Right lobe of liver (tissue), 6 donors: ENCODE measurements around the gene TLE6. TPM values are rescaled to one million over a fixed set of nuclear protein-coding genes. Genes with fewer than 3 reads are reported as not detected.

ENCODE experiments used
- ATAC-seq, 4 donors: fragments of 200-7000 bp; cut with Tn5 transposase; one replicate each; pipeline ENCODE4 v1.9.1; 2020; ENCODE audit warnings: mild to moderate bottlenecking in 4 of 4, moderate library complexity in 4 of 4
- DNase-seq, 3 donors: peaks; one replicate each; pipeline ENCODE4 v3.0.0-alpha.2; 2020
- H3K27ac ChIP-seq, 3 donors: fragments of 200-600 bp; one replicate each; pipeline ENCODE4 v1.8.0; 2022
- H3K27me3 ChIP-seq, 2 donors: fragments of 200-600 bp; one replicate each; pipeline ENCODE4 v1.8.0; 2022
- H3K36me3 ChIP-seq, 4 donors: fragments of 200-600 bp; sonication (generic) in 1 of 4; one replicate each; pipeline versions ENCODE4 v1.5.1 to v1.8.0; 2017 to 2022; ENCODE audit warnings: control low read depth in 1 of 4
- H3K4me1 ChIP-seq, 4 donors: fragments of 200-600 bp; sonication (generic) in 1 of 4; one replicate each; pipeline versions ENCODE4 v1.5.1 to v1.8.0; 2017 to 2022; ENCODE audit warnings: control low read depth in 1 of 4
- H3K4me3 ChIP-seq, 3 donors: fragments of 200-600 bp; one replicate each; pipeline ENCODE4 v1.8.0; 2022
- H3K9me3 ChIP-seq, 4 donors: fragments of 200-600 bp; sonication (generic) in 1 of 4; one replicate each; pipeline versions ENCODE4 v1.5.1 to v1.8.0; 2017 to 2022; ENCODE audit warnings: control low read depth in 1 of 4
- CTCF ChIP-seq, 4 donors: fragments of 200-600 bp in 3 of 4; fragments of 450-650 bp in 1 of 4; IDR thresholded peaks; one replicate each; pipeline versions ENCODE4 v1.5.1 to v1.8.0; 2016 to 2022; ENCODE audit warnings: antibody characterized with exemption in 4 of 4, mild to moderate bottlenecking in 2 of 4
- POLR2A ChIP-seq: fragments of 450-650 bp; IDR thresholded peaks from one replicate; pipeline ENCODE4 v1.6.1; 2017; ENCODE audit warnings: antibody characterized with exemption, mild to moderate bottlenecking
- WGBS: methylation state at CpG from one replicate; pipeline ENCODE4 v1.1.6; 2018; ENCODE audit warnings: low coverage, low lambda C conversion rate; ENCODE audit not compliant: insufficient coverage; ENCODE audit errors: missing lambda C conversion rate; 5-methylcytosine and 5-hydroxymethylcytosine counted together
- intact Hi-C, 2 donors: fragments of 100-400 bp; cut with DNase I; formaldehyde crosslinking; loops; one replicate each; pipeline versions ENCODE4 v1.11.2 to v1.14.1; 2022
- total RNA-seq, 6 experiments: library from RNA; depleted of rRNA in 2 of 6; stranded (reverse); fragments of >200 nt in 2 of 6; fragmentation: NEBNext Ultra II Directional in 3 of 6; extraction: Animal tissue kit (Norgen Biotek cat#: 25700) in 3 of 6; gene quantifications; one replicate each; pipeline versions ENCODE4 v1.1.0 to v1.2.4, GENCODE V29; 2016 to 2023
- donor health status: DM: no; HTN: yes; CAD: no.
- donor health status: DM: no; HTN: no; CAD: no.
- donor health status: DM: no; HTN: no; CAD: no.
- donor health status: DM: no; HTN: yes; CAD: no.
- donor health status: DM: no; HTN: yes; CAD: no.

Gene TLE6
- total RNA-seq, 6 experiments from 2014 or later, result 2.3 to 8.9 (median 4.6) TPM

GRCh38 chr19:3017923-3018322 lies 40.6 kb downstream of the TLE6 start:
- ATAC-seq (no peak), DNase-seq (no peak)
- H3K36me3 ChIP-seq, result no peaks in the 10 kb centered on the region
- TF ChIP-seq POLR2A (no peak), CTCF (IDR thresholded peaks at IDR 0.05) (no peak)
- intact Hi-C loops, result no loop called here
- no peak overlapping the region for H3K4me3 ChIP-seq
- 92% methylated on average over 3 of the region's 7 CpGs for WGBS
- no peaks in the 10 kb centered on the region for H3K9me3 ChIP-seq
- H3K4me1 ChIP-seq, result no peaks in the 10 kb centered on the region
- no peak overlapping the region for H3K27ac ChIP-seq
- no peaks in the 10 kb centered on the region for H3K27me3 ChIP-seq

GRCh38 chr19:3019211-3019854 lies 42.0 kb downstream of the TLE6 start:
- H3K27ac ChIP-seq, result no peak overlapping the region
- TF ChIP-seq CTCF (IDR thresholded peaks at IDR 0.05) (no peak), POLR2A (no peak)
- no peaks in the 10 kb centered on the region for H3K4me1 ChIP-seq
- H3K9me3 ChIP-seq, result no peaks in the 10 kb centered on the region
- no peak overlapping the region for H3K4me3 ChIP-seq
- WGBS, result 95% methylated on average over 16 of the region's 28 CpGs
- no peaks in the 10 kb centered on the region for H3K36me3 ChIP-seq
- DNase-seq (no peak), ATAC-seq (peak in 1 of 4 donors; percentile 39)
- H3K27me3 ChIP-seq, result no peaks in the 10 kb centered on the region
- intact Hi-C loops, result no loop called here

- no peaks in the 10 kb centered on the region for H3K27me3 ChIP-seq
- no peak overlapping the region for H3K27ac ChIP-seq
- WGBS, result 91% methylated on average over 15 of the region's 18 CpGs
- H3K4me1 ChIP-seq, result no peaks in the 10 kb centered on the region
- H3K9me3 ChIP-seq, result no peaks in the 10 kb centered on the region
- TF ChIP-seq POLR2A (no peak), CTCF (IDR thresholded peaks at IDR 0.05) (no peak)
- intact Hi-C loops, result no loop called here
- no peak overlapping the region for H3K4me3 ChIP-seq
- ATAC-seq (no peak), DNase-seq (no peak)
- no peaks in the 10 kb centered on the region for H3K36me3 ChIP-seq
Measured at GRCh38 chr19:3020321-3020960, 43.1 kb downstream of the TLE6 start.

GRCh38 chr19:3024509-3024869 lies 47.1 kb downstream of the TLE6 start:
- no peak for DNase-seq
- intact Hi-C loops, result no loop called here
- 58% methylated on average over 2 of the region's 5 CpGs for WGBS
- H3K9me3 ChIP-seq, result no peaks in the 10 kb centered on the region
- H3K4me3 ChIP-seq, result no peak overlapping the region
- H3K36me3 ChIP-seq, result no peaks in the 10 kb centered on the region
- no peak overlapping the region for H3K27ac ChIP-seq
- TF ChIP-seq CTCF (IDR thresholded peaks at IDR 0.05) (no peak), POLR2A (no peak)
- H3K4me1 ChIP-seq, result peaks cover 0 to 2% (median 0%) of the 10 kb centered on the region in 4 donors
- no peak for ATAC-seq
- no peaks in the 10 kb centered on the region for H3K27me3 ChIP-seq
